NB4 (cell line): Measurements from ENCODE around the gene SMARCA2.
A peak's percentile ranks its signal among the peaks of the same experiment; 100 is the strongest.

Source experiments
- DNase-seq: peaks from one replicate; pipeline ENCODE4 v3.0.0; 2010; ENCODE audit warnings: low read depth
- H3K4me3 ChIP-seq: one replicate; pipeline ENCODE4 v1.5.1; 2011; ENCODE audit warnings: mild to moderate bottlenecking, low read depth, low read length, moderate library complexity
- MAX ChIP-seq: IDR thresholded peaks from 2 replicates; pipeline ENCODE4 v1.6.1; 2011; ENCODE audit warnings: low read depth, low read length
- MYC ChIP-seq: IDR thresholded peaks from 2 replicates; pipeline ENCODE4 v1.6.1; 2011; ENCODE audit warnings: low read depth, low read length
- POLR2A ChIP-seq: IDR thresholded peaks from 2 replicates; pipeline ENCODE4 v1.6.1; 2011; ENCODE audit warnings: mild to moderate bottlenecking; ENCODE audit not compliant: insufficient read length; ENCODE audit errors: extremely low read depth
- TF ChIP-seq, protein P1 (sequence below): IDR thresholded peaks from one replicate; pipeline ENCODE4 v1.5.1; 2012; ENCODE audit warnings: low read depth, low read length

Gene SMARCA2

GRCh38 chr9:2157277-2158110, 142.3 kb downstream of the SMARCA2 start:
- DNase-seq = peak; percentile 62

GRCh38 chr9:2158111-2158610, 143.0 kb downstream of the SMARCA2 start:
- TF ChIP-seq MYC (no peak), POLR2A (no peak), MAX (no peak)
- TF ChIP-seq, protein P1, sequence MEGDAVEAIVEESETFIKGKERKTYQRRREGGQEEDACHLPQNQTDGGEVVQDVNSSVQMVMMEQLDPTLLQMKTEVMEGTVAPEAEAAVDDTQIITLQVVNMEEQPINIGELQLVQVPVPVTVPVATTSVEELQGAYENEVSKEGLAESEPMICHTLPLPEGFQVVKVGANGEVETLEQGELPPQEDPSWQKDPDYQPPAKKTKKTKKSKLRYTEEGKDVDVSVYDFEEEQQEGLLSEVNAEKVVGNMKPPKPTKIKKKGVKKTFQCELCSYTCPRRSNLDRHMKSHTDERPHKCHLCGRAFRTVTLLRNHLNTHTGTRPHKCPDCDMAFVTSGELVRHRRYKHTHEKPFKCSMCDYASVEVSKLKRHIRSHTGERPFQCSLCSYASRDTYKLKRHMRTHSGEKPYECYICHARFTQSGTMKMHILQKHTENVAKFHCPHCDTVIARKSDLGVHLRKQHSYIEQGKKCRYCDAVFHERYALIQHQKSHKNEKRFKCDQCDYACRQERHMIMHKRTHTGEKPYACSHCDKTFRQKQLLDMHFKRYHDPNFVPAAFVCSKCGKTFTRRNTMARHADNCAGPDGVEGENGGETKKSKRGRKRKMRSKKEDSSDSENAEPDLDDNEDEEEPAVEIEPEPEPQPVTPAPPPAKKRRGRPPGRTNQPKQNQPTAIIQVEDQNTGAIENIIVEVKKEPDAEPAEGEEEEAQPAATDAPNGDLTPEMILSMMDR = no peak
- H3K4me3 ChIP-seq = peak overlapping the region; percentile 55
- peak; percentile 86 for DNase-seq

More at GRCh38 chr9:2157277-2158110, 142.3 kb downstream of the SMARCA2 start:
- peak; percentile 86 for TF ChIP-seq MAX
- TF ChIP-seq MYC = no peak; the same call in 1 of the 2 replicates
- peak overlapping the region; percentile 55 for H3K4me3 ChIP-seq

- no peak for DNase-seq
- peak overlapping the region; percentile 55 for H3K4me3 ChIP-seq
- TF ChIP-seq MAX (no peak), MYC (no peak), POLR2A (no peak)
- TF ChIP-seq, protein P1 = no peak
Measured at GRCh38 chr9:2158766-2159430, 143.8 kb downstream of the SMARCA2 start.

GRCh38 chr9:2159521-2160454, 144.6 kb downstream of the SMARCA2 start:
- H3K4me3 ChIP-seq = no peak overlapping the region
- DNase-seq = no peak
- TF ChIP-seq POLR2A = no peak
- no peak for TF ChIP-seq MYC
- TF ChIP-seq MAX = no peak

DNA sequence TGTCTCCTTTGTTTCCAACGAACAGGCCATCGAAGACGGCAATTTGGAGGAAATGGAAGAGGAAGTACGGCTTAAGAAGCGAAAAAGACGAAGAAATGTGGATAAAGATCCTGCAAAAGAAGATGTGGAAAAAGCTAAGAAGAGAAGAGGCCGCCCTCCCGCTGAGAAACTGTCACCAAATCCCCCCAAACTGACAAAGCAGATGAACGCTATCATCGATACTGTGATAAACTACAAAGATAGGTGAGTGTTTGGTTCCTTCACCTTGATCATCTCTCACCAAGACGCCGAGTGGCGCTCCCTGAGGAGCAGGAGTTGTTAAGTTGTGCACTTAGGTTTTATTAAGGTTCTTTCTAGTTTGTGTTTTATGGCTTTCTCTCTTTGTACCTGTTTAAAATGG, 146.5 kb downstream of the SMARCA2 start:
- no peak for DNase-seq
- TF ChIP-seq, protein P1 = no peak
- TF ChIP-seq MYC (no peak), POLR2A (no peak), MAX (no peak)

DNA sequence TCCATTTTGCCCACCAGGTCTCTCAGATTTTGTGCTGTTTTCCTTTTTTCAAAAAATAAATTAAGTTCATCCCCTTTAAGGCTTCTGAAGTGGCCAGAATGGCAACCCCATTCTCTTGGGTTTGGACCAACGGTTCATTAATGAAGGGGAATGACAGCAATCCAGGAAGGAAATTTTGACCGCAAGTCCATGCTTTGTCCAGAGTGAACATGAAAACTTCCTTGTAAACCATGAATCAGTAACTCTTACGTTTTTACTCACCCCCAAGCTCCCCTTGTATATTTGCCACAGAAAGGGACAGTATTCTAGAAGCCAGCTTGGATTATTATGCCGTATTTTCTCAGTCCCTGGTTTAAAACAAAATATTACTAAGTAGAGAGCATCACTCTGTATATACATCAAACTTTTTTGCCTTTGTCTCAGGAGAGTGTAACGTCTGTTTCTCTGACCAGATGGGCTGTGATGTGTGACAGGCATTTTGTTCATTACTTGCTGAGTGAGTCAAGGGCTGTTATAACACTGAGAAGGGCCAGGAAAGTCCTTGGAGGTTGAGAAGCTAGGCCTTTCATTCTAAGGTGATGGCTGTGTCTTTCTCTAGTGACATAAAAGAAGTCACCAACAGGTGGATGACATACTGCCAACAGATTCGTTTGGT, 148.2 kb downstream of the SMARCA2 start:
- H3K4me3 ChIP-seq = no peak overlapping the region
- TF ChIP-seq MAX (no peak), MYC (no peak), POLR2A (no peak)
- TF ChIP-seq, protein P1 = no peak
- DNase-seq = no peak

More for the DNA sequence above, 146.5 kb downstream of the SMARCA2 start:
- H3K4me3 ChIP-seq = no peak overlapping the region
